MG63 (cell line): Measurements from ENCODE around the gene TEX29. TPM values are rescaled to one million over a fixed set of nuclear protein-coding genes. Genes with fewer than 3 reads are reported as not detected.
A peak's percentile ranks its signal among the peaks of the same experiment; 100 is the strongest.

Source experiments
- DNase-seq: peaks from one replicate; pipeline ENCODE4 v3.0.0-alpha.2; 2020
- H3K27me3 ChIP-seq: fragments of 250-450 bp; sonication (Bioruptor Pico); 2 replicates; pipeline ENCODE4 v1.5.1; 2020; ENCODE audit warnings: mild to moderate bottlenecking, moderate library complexity
- H3K36me3 ChIP-seq: fragments of 250-450 bp; sonication (Bioruptor Pico); 2 replicates; pipeline ENCODE4 v1.5.1; 2020; ENCODE audit warnings: mild to moderate bottlenecking, moderate library complexity
- H3K4me3 ChIP-seq: fragments of 250-450 bp; sonication (Bioruptor Pico); 2 replicates; pipeline ENCODE4 v1.5.1; 2020; ENCODE audit warnings: mild to moderate bottlenecking, moderate library complexity
- H3K9me3 ChIP-seq: fragments of 250-450 bp; sonication (Bioruptor Pico); 2 replicates; pipeline ENCODE4 v1.5.1; 2020; ENCODE audit warnings: mild to moderate bottlenecking, moderate library complexity
- total RNA-seq: library from RNA; depleted of rRNA; stranded (reverse); fragments of >200 nt; shearing (Covaris generic); gene quantifications from 2 replicates; pipeline ENCODE4 v1.2.3, GENCODE V29; 2014; ENCODE audit warnings: low replicate concordance

The TEX29 gene
- total RNA-seq, 1 experiment from 2014 or later = not detected

- Histone ChIP-seq H3K36me3 (no peaks in the 10 kb centered on the region), H3K27me3 (no peaks in the 10 kb centered on the region)
- no peak for DNase-seq
Observed at GRCh38 chr13:111345682-111346081, 25.2 kb downstream of the TEX29 start.

GRCh38 chr13:111346101-111346680 lies 25.7 kb downstream of the TEX29 start:
- Histone ChIP-seq H3K27me3 (no peaks in the 10 kb centered on the region), H3K36me3 (no peaks in the 10 kb centered on the region), H3K4me3 (no peak overlapping the region), H3K9me3 (no peaks in the 10 kb centered on the region)
- DNase-seq = no peak

More at GRCh38 chr13:111345682-111346081, 25.2 kb downstream of the TEX29 start:
- H3K9me3 ChIP-seq = no peaks in the 10 kb centered on the region
- no peak overlapping the region for H3K4me3 ChIP-seq

DNA sequence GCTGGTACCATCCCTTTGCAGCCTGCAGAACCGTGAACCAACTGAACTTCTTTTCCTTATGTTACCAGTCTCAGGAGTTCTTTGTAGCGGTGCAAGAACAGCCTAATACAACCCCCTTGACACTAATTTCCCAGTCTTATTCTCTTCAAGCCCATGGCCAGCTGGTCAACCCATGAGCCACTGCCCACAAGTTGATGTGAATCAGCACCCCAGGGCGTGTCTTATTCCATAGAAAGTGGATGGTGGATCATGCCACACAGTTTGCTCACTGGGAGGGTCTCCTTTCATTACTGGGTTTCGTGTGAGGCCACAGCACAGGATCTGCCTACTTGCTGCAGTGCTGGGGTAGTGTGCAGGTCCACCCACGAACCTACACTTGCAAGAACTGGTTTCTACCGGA lies 27.0 kb downstream of the TEX29 start:
- H3K27me3 ChIP-seq = no peaks in the 10 kb centered on the region
- no peaks in the 10 kb centered on the region for H3K36me3 ChIP-seq
- no peak overlapping the region for H3K4me3 ChIP-seq
- H3K9me3 ChIP-seq = no peaks in the 10 kb centered on the region
- DNase-seq = no peak

- peaks cover 2% of the 10 kb centered on the region; the same call in 1 of the 2 replicates for H3K27me3 ChIP-seq
- no peaks in the 10 kb centered on the region for H3K36me3 ChIP-seq
- H3K9me3 ChIP-seq = no peaks in the 10 kb centered on the region
- DNase-seq = no peak
- no peak overlapping the region for H3K4me3 ChIP-seq
Observed at GRCh38 chr13:111353508-111353907, 33.1 kb downstream of the TEX29 start.

GRCh38 chr13:111354789-111355188 lies 34.3 kb downstream of the TEX29 start:
- no peaks in the 10 kb centered on the region for H3K36me3 ChIP-seq
- no peak overlapping the region for H3K4me3 ChIP-seq
- DNase-seq = no peak
- no peaks in the 10 kb centered on the region for H3K9me3 ChIP-seq
- peaks cover 2% of the 10 kb centered on the region; the same call in 1 of the 2 replicates for H3K27me3 ChIP-seq

DNA sequence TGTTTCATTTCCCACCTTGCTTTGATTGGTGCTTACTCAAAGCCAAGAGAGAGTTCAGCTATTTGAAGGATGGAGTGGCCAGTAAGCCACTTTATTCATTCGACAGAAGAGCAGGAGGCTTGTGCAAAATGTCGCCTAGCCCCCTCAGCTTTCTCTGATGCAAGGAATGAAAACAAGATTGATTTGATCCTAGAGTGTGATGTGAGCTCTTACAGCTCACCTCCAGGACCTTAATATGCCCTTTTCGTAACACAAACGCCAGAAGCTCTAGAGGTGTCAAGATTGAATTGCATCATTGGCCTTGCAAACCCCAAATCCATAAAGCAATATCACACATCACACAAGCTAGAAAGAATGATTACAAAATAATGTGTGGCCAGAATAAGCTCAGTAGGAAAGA lies 36.4 kb downstream of the TEX29 start:
- H3K9me3 ChIP-seq = no peaks in the 10 kb centered on the region
- H3K27me3 ChIP-seq = peaks cover 2% of the 10 kb centered on the region; the same call in 1 of the 2 replicates
- no peaks in the 10 kb centered on the region for H3K36me3 ChIP-seq
- H3K4me3 ChIP-seq = no peak overlapping the region
- DNase-seq = no peak

- H3K27me3 ChIP-seq = peaks cover 2% of the 10 kb centered on the region; the same call in 1 of the 2 replicates
Observed at GRCh38 chr13:111359237-111359915, 38.9 kb downstream of the TEX29 start.

GRCh38 chr13:111359930-111360329 lies 39.5 kb downstream of the TEX29 start:
- Histone ChIP-seq H3K36me3 (no peaks in the 10 kb centered on the region), H3K27me3 (peaks cover 2% of the 10 kb centered on the region; the same call in 1 of the 2 replicates), H3K9me3 (no peaks in the 10 kb centered on the region), H3K4me3 (no peak overlapping the region)
- DNase-seq = no peak

More at GRCh38 chr13:111359237-111359915, 38.9 kb downstream of the TEX29 start:
- peak; percentile 10 for DNase-seq
- Histone ChIP-seq H3K36me3 (no peaks in the 10 kb centered on the region), H3K4me3 (no peak overlapping the region), H3K9me3 (no peaks in the 10 kb centered on the region)

DNA sequence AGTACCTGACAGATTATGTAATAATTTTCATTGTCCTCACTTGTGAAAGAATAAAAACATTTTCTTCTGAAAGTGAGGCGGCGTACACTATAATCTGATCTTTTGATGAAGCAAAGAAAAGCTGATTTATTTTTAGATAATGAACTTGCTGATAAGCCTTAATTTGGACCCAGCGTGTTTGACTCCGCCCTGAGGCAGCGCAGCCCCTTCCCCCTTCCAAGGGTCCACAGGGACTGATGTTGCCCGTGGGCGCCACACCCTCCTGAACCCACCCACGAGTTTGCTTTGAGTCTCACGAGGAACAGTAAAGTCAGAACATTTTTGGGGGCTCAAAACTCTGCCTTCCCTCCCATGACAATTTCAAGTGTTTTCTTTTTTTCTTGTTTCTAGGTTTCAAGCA lies 40.0 kb downstream of the TEX29 start:
- Histone ChIP-seq H3K27me3 (peaks cover 2% of the 10 kb centered on the region; the same call in 1 of the 2 replicates), H3K36me3 (no peaks in the 10 kb centered on the region), H3K9me3 (no peaks in the 10 kb centered on the region), H3K4me3 (no peak overlapping the region)
- no peak for DNase-seq

GRCh38 chr13:111361046-111361872 lies 40.8 kb downstream of the TEX29 start:
- no peak overlapping the region for H3K4me3 ChIP-seq
- no peak for DNase-seq
- H3K27me3 ChIP-seq = 0 out of 2 replicates have a peak, but pooled peaks cover 2% of the 10 kb centered on the region
- H3K9me3 ChIP-seq = no peaks in the 10 kb centered on the region
- H3K36me3 ChIP-seq = no peaks in the 10 kb centered on the region

- Histone ChIP-seq H3K9me3 (no peaks in the 10 kb centered on the region), H3K4me3 (no peak overlapping the region), H3K27me3 (0 out of 2 replicates have a peak, but pooled peaks cover under 1% of the 10 kb centered on the region), H3K36me3 (no peaks in the 10 kb centered on the region)
- no peak for DNase-seq
Observed at GRCh38 chr13:111361873-111362648, 41.6 kb downstream of the TEX29 start.

DNA sequence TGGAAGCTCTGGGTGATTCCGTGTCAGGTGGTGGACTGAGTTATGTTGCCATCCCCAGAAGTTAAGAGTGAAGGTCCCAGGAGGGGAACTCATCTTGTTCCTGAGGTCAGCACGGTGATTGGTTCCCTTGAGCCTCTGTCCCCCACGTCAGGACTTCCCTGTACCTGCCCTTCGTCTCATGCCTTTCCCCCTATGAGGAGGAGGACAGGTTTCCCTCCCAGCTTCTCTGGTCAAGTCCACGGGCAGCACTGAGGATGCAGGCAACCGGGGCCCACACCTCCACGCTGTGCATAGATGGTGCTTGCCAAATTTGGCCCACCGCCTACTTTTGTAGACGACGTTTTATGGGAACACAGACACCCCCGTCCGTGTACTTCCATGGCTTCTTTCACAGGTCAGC lies 42.7 kb downstream of the TEX29 start:
- no peak for DNase-seq
- Histone ChIP-seq H3K27me3 (no peaks in the 10 kb centered on the region), H3K4me3 (no peak overlapping the region), H3K36me3 (no peaks in the 10 kb centered on the region), H3K9me3 (no peaks in the 10 kb centered on the region)

GRCh38 chr13:111363591-111363990 lies 43.1 kb downstream of the TEX29 start:
- Histone ChIP-seq H3K36me3 (no peaks in the 10 kb centered on the region), H3K27me3 (no peaks in the 10 kb centered on the region), H3K4me3 (no peak overlapping the region), H3K9me3 (no peaks in the 10 kb centered on the region)
- no peak for DNase-seq

DNA sequence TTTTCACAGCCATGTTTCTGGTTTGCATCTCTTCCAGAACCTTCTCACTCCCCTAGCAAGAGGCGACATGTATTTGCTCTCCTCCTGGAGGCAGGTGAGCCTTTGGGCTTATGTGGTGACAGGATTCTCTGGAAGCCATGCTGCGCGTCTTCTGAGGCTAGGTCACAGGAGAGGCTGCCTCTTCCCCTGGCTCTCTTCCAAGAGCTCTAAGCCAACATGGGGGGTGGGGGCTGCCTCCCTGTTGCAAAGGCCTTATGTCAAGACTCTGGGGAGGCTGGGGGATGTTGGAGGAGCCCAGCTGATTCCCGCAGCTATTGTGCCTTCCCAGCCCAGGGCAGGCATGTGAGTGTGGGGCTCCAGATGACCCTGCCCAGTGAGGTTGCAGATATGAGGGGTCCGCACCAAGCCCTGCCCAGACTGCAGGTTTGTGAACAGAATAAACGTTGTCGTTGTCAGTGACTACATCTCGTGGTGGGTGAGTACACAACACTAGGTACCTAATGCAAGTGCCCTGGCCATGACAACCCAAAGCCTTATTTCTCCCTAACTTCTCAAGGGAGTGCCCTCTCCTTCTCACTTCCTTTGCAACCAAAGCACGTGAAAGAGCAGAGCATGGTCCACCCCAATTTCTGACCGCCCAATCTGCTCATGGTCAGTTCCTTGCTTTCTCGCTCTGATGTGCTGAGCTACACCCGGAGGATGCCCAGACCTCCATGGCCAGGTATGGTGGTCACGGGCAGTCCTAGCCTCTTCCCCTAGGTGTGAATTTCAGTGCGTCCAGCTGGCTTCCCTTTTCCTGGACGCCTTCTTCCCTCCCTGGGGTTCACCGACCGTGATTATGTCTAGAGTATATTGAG lies 44.9 kb downstream of the TEX29 start:
- Histone ChIP-seq H3K27me3 (no peaks in the 10 kb centered on the region), H3K36me3 (no peaks in the 10 kb centered on the region), H3K9me3 (no peaks in the 10 kb centered on the region), H3K4me3 (no peak overlapping the region)
- DNase-seq = no peak

DNA sequence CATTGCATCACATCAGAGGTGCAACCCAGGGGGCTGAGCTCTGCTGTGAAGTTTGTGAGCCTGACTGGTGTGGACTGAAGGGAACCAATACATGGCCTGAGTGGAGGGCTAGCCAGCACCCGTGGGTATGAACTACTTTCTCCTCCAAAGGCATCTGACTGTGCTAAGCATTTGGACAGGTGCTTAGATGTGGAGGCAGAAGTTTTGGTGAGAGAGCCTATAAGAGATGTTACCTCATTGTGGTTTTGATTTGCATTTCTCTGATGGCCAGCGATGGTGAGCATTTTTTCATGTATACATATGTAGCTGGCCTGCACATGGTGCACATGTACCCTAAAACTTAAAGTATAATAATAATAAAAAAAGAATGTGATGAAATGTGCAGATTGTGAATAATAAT lies 46.9 kb downstream of the TEX29 start:
- Histone ChIP-seq H3K27me3 (no peaks in the 10 kb centered on the region), H3K36me3 (no peaks in the 10 kb centered on the region), H3K4me3 (no peak overlapping the region), H3K9me3 (no peaks in the 10 kb centered on the region)
- DNase-seq = no peak

- H3K4me3 ChIP-seq = no peak overlapping the region
- no peaks in the 10 kb centered on the region for H3K9me3 ChIP-seq
- DNase-seq = no peak
- no peaks in the 10 kb centered on the region for H3K36me3 ChIP-seq
- H3K27me3 ChIP-seq = no peaks in the 10 kb centered on the region
Observed at GRCh38 chr13:111368091-111368490, 47.6 kb downstream of the TEX29 start.
